Activated naive CD8-positive, alpha-beta T cell treated with anti-CD3 and anti-CD28 coated beads, Interleukin-2, amount 10 ng/mL, durations not matched to agents 7 days and 5 days (primary cell): ENCODE data around the gene LIFR. TPM values are rescaled to one million over a fixed set of nuclear protein-coding genes. Genes with fewer than 3 reads are reported as not detected.

ENCODE experiments used
- ATAC-seq: fragments of 150-1000 bp; cut with Tn5 transposase; one replicate; pipeline ENCODE4 v1.10.0; 2021; ENCODE audit warnings: low read depth, moderate library complexity
- POLR2A ChIA-PET: fragments of 350-600 bp; sonication (Branson Sonifier 250); formaldehyde crosslinking; loops from one replicate; lab custom pipeline; 2021; ENCODE audit warnings: antibody characterized with exemption; lab: Charles Lee
- DNase-seq: peaks from one replicate; pipeline ENCODE4 v3.0.0; 2021
- H3K27ac Mint-ChIP-seq: one replicate; pipeline ENCODE4 v1.8.0; 2022; ENCODE audit warnings: mild to moderate bottlenecking, mixed read lengths
- H3K27me3 Mint-ChIP-seq: one replicate; pipeline ENCODE4 v1.8.0; 2022; ENCODE audit warnings: mild to moderate bottlenecking, moderate library complexity, mixed read lengths
- H3K36me3 Mint-ChIP-seq: one replicate; pipeline ENCODE4 v1.8.0; 2021; ENCODE audit warnings: mild to moderate bottlenecking, mixed read lengths
- H3K4me1 Mint-ChIP-seq: one replicate; pipeline ENCODE4 v1.8.0; 2021; ENCODE audit warnings: mixed read lengths
- H3K4me3 Mint-ChIP-seq: one replicate; pipeline ENCODE4 v1.8.0; 2022; ENCODE audit warnings: mild to moderate bottlenecking, moderate library complexity, mixed read lengths
- H3K9me3 Mint-ChIP-seq: one replicate; pipeline ENCODE4 v1.8.0; 2021; ENCODE audit warnings: mixed read lengths
- microRNA-seq: library from miRNA; unstranded; fragments of <30 nt; microRNA quantifications from one replicate; pipeline ENCODE4 v1.2.0, GENCODE V29; 2022
- total RNA-seq, 2 experiments: library from RNA; stranded (reverse); gene quantifications; one replicate each; pipeline ENCODE4 v1.2.3, GENCODE V29; 2021

Gene LIFR
- total RNA-seq, 2 experiments from 2014 or later: not detected

GRCh38 chr5:38438757-38439156 is 117.7 kb downstream of the LIFR start:
- H3K4me3 Mint-ChIP-seq: no peak overlapping the region
- POLR2A ChIA-PET: no interaction called here
- H3K9me3 Mint-ChIP-seq: no peaks in the 10 kb centered on the region
- H3K4me1 Mint-ChIP-seq: no peaks in the 10 kb centered on the region
- DNase-seq: no peak
- H3K27ac Mint-ChIP-seq: no peak overlapping the region
- no peaks in the 10 kb centered on the region for H3K36me3 Mint-ChIP-seq
- H3K27me3 Mint-ChIP-seq: peaks cover 41% of the 10 kb centered on the region
- ATAC-seq: no peak

- no peaks in the 10 kb centered on the region for H3K4me1 Mint-ChIP-seq
- no peaks in the 10 kb centered on the region for H3K9me3 Mint-ChIP-seq
- no peaks in the 10 kb centered on the region for H3K36me3 Mint-ChIP-seq
- H3K27ac Mint-ChIP-seq: no peak overlapping the region
- ATAC-seq: no peak
- no peak overlapping the region for H3K4me3 Mint-ChIP-seq
- no peak for DNase-seq
- POLR2A ChIA-PET: no interaction called here
- H3K27me3 Mint-ChIP-seq: peaks cover 33% of the 10 kb centered on the region
Observed at GRCh38 chr5:38434966-38435705, 121.3 kb downstream of the LIFR start.

GRCh38 chr5:38433160-38433861 is 123.1 kb downstream of the LIFR start:
- H3K4me1 Mint-ChIP-seq: no peaks in the 10 kb centered on the region

DNA sequence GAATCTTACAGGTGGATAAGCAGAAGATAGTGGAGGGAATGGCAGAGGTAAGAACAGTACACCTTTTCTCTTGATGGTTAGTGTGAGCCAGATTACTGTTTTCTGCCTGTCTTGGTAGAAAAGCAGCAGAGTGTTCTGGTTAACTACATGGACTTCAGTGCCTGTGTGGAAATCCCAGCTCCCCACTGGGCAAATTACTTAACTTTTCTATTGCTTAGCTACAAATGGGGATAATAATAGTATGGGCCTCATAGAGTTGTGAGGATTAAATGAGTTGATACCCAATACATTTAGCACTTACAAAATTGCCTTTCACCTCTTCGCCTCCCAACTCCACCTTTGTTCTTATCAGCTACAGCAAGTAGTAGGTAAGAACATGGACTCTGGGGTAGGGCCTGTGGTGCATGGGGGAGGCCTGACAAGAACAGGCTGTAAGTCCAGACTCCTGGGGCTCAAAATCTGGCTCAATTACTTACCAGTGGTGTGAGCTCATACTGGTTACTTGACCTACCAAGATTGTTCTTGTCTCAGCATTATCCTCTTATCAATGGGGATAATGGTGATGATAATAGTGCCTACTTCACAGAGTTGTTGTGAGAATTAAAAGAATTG is 125.1 kb downstream of the LIFR start:
- POLR2A ChIA-PET: no interaction called here
- H3K4me3 Mint-ChIP-seq: no peak overlapping the region
- H3K27me3 Mint-ChIP-seq: peaks cover 32% of the 10 kb centered on the region
- H3K36me3 Mint-ChIP-seq: no peaks in the 10 kb centered on the region
- no peak for ATAC-seq
- H3K27ac Mint-ChIP-seq: no peak overlapping the region
- H3K4me1 Mint-ChIP-seq: peaks cover 14% of the 10 kb centered on the region
- H3K9me3 Mint-ChIP-seq: no peaks in the 10 kb centered on the region
- no peak for DNase-seq

More at GRCh38 chr5:38433160-38433861, 123.1 kb downstream of the LIFR start:
- peaks cover 32% of the 10 kb centered on the region for H3K27me3 Mint-ChIP-seq
- H3K36me3 Mint-ChIP-seq: no peaks in the 10 kb centered on the region
- no peaks in the 10 kb centered on the region for H3K9me3 Mint-ChIP-seq
- H3K27ac Mint-ChIP-seq: no peak overlapping the region
- no peak for DNase-seq
- no peak for ATAC-seq
- no peak overlapping the region for H3K4me3 Mint-ChIP-seq
- POLR2A ChIA-PET: no interaction called here

GRCh38 chr5:38426986-38427950 is 129.2 kb downstream of the LIFR start:
- Mint-ChIP-seq H3K36me3 (no peaks in the 10 kb centered on the region), H3K9me3 (no peaks in the 10 kb centered on the region), H3K4me1 (peaks cover 14% of the 10 kb centered on the region), H3K27ac (no peak overlapping the region), H3K27me3 (peaks cover 31% of the 10 kb centered on the region), H3K4me3 (no peak overlapping the region)
- POLR2A ChIA-PET: no interaction called here
- DNase-seq (no peak), ATAC-seq (no peak)

DNA sequence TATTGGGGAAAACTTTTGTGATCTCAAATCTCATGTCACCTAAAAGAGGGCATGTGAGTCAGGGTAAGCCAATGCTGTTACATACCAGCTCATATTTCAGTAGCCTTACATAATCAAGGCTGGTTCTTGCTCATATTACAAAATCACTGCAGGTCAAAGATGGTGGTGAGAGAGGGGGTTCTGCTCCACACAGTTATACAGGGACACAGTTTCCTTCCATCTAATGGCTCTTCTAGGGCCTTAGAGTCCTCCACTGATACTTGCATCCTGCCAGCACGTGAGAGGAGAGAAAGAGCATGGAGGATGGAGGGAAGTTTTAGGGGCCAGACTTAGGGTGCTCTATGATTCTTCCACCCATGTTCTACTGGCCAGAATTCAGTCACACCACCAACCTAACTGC is 130.0 kb downstream of the LIFR start:
- ATAC-seq: no peak
- Mint-ChIP-seq H3K9me3 (no peaks in the 10 kb centered on the region), H3K27ac (no peak overlapping the region), H3K27me3 (peaks cover 34% of the 10 kb centered on the region), H3K4me3 (no peak overlapping the region), H3K36me3 (no peaks in the 10 kb centered on the region), H3K4me1 (peaks cover 14% of the 10 kb centered on the region)
- POLR2A ChIA-PET: no interaction called here
- no peak for DNase-seq

Small RNAs within 50 kb of the gene (microRNA-seq; reads per million reads assigned to microRNA genes)
- gene MIR3650: not detected
